ENCODE measurements around the gene EID2. TPM values are rescaled to one million over a fixed set of nuclear protein-coding genes. Genes with fewer than 3 reads are reported as not detected.

EID2 gene
- total and polyA plus RNA-seq, 2 donors (not counting 3 experiments of a cell fraction or from before 2014, with no cell fraction given) = 6.6 to 17.4 TPM

DNA sequence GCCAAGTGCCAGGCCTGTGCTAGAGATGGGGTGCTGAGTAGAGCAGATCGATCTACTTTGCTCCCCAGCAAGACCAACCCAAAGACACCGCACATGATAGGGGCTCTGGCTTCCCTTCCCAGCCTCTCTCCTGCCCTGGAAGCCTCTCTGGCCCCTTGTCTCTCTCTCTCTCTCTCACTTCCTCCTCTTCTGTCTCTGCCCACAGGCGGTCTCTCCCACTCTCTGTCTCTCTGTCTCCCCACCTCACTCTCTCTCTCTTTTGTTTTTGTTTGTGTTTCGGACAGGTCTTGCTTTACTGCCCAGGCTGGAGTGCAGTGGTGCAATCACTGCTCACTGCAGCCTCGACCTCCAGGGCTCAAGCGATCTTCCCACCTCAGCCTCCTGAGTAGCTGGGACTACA is 23.7 kb downstream of the EID2 start:
- H3K27ac ChIP-seq (ENCODE audit: insufficient read depth, low read depth, low read length) = no peak overlapping the region
- no TSS peak for BruUV-seq (replicated peaks)
- H3K79me2 ChIP-seq (ENCODE audit: control insufficient read depth, insufficient read depth, low read length) = no peaks in the 10 kb centered on the region
- CTCF ChIA-PET = interaction anchor here (0.7 to 1.1 kb wide), 2 partner anchors 14 to 19 kb away, joined by 3 read pairs; no protein-coding TSS in a partner anchor
- TF ChIP-seq EZH2 (IDR thresholded peaks at IDR 0.05; ENCODE audit: borderline replicate concordance, low read depth, low read length, severe bottlenecking) = no peak
- no peak for TF ChIP-seq POLR2A (IDR thresholded peaks at IDR 0.05; ENCODE audit: low read depth, low read length)
- TF ChIP-seq, protein P1, sequence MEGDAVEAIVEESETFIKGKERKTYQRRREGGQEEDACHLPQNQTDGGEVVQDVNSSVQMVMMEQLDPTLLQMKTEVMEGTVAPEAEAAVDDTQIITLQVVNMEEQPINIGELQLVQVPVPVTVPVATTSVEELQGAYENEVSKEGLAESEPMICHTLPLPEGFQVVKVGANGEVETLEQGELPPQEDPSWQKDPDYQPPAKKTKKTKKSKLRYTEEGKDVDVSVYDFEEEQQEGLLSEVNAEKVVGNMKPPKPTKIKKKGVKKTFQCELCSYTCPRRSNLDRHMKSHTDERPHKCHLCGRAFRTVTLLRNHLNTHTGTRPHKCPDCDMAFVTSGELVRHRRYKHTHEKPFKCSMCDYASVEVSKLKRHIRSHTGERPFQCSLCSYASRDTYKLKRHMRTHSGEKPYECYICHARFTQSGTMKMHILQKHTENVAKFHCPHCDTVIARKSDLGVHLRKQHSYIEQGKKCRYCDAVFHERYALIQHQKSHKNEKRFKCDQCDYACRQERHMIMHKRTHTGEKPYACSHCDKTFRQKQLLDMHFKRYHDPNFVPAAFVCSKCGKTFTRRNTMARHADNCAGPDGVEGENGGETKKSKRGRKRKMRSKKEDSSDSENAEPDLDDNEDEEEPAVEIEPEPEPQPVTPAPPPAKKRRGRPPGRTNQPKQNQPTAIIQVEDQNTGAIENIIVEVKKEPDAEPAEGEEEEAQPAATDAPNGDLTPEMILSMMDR (IDR thresholded peaks at IDR 0.05; ENCODE audit: extremely low read depth in 1 of 2, insufficient read depth in 1 of 2, low read depth in 1 of 2, low read length in 2 of 2) = no peak
- no peak for TF ChIP-seq GATA2 (IDR thresholded peaks at IDR 0.05; ENCODE audit: insufficient read depth, insufficient read length, low read depth, low read length)
- no peak for TF ChIP-seq JUN (IDR thresholded peaks at IDR 0.05; ENCODE audit: borderline replicate concordance, insufficient read depth, insufficient read length, low read depth)
- TF ChIP-seq, protein P2, sequence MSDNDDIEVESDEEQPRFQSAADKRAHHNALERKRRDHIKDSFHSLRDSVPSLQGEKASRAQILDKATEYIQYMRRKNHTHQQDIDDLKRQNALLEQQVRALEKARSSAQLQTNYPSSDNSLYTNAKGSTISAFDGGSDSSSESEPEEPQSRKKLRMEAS (IDR thresholded peaks at IDR 0.05; ENCODE audit: insufficient read depth, insufficient read length) = no peak
- no peak for TF ChIP-seq MYC (IDR thresholded peaks at IDR 0.05; ENCODE audit: low read depth, low read length)
- no peak for TF ChIP-seq FOS (IDR thresholded peaks at IDR 0.05; ENCODE audit: borderline replicate concordance, insufficient read depth, low read length)
- TF ChIP-seq POLR2AphosphoS5 (IDR thresholded peaks at IDR 0.05; ENCODE audit: insufficient read depth, low read depth, low read length) = no peak
- peaks cover 42 to 48% of the 10 kb centered on the region in 2 experiments for H3K27me3 ChIP-seq (ENCODE audit: control insufficient read depth in 2 of 2, insufficient read depth in 2 of 2, low read length in 2 of 2)
- no peak overlapping the region for H2AFZ ChIP-seq (ENCODE audit: low read depth, low read length)
- dilution Hi-C loops (cut with MboI; ENCODE audit: extremely low pct_ligation_motif_present, low sequenced_read_pairs) = no loop called here
- POLR2A ChIA-PET = no interaction called here
- no peaks in the 10 kb centered on the region for H3K9me1 ChIP-seq (replicated peaks; ENCODE audit: control insufficient read depth, extremely low read depth, insufficient read depth, low read length)
- no peaks in the 10 kb centered on the region for H4K20me1 ChIP-seq (replicated peaks; ENCODE audit: control insufficient read depth, extremely low read depth, insufficient read depth, low read length)
- H3K36me3 ChIP-seq (ENCODE audit: control insufficient read depth in 2 of 2, extremely low read depth in 1 of 2, insufficient read depth in 2 of 2, low read length in 2 of 2) = no peaks in the 10 kb centered on the region
- no peaks in the 10 kb centered on the region for H3K9me3 ChIP-seq (replicated peaks; ENCODE audit: control insufficient read depth, insufficient read depth, low read length)
- H3K4me1 ChIP-seq (ENCODE audit: control insufficient read depth, extremely low read depth, insufficient read depth, low read length) = no peaks in the 10 kb centered on the region
- DNase-seq (ENCODE audit: low read depth, low spot score) (no peak), FAIRE-seq (no peak)
- H3K4me2 ChIP-seq (ENCODE audit: insufficient read depth, low read length) = no peak overlapping the region
- intact Hi-C loops (cut with micrococcal nuclease) = no loop called here
- H3K9ac ChIP-seq (replicated peaks; ENCODE audit: extremely low read depth, insufficient read depth, low read length) = no peak overlapping the region
- no peak overlapping the region for H3K4me3 ChIP-seq (replicated peaks in 1 of 3; ENCODE audit: insufficient read depth in 1 of 3, low read depth in 1 of 3, low read length in 3 of 3)
